DOHH2 (cell line): ENCODE data around the gene RAD54L.

ENCODE experiments used
- H3F3A ChIP-seq: fragments of 200-600 bp; sonication (generic), shearing (Covaris generic); 2 replicates; pipeline ENCODE4 v1.6.0; 2016; ENCODE audit warnings: antibody characterized with exemption, mild to moderate bottlenecking; ENCODE audit not compliant: control insufficient read depth, insufficient read depth
- H3K27ac ChIP-seq: fragments of 200-600 bp; sonication (generic); 2 replicates; pipeline ENCODE4 v1.5.1; 2014; ENCODE audit warnings: low read depth, mild to moderate bottlenecking, low read length, moderate library complexity
- H3K27me3 ChIP-seq: fragments of 200-600 bp; sonication (generic); 2 replicates; pipeline ENCODE4 v1.6.1; 2014; ENCODE audit warnings: mild to moderate bottlenecking, low read length, mixed read lengths; ENCODE audit not compliant: control insufficient read depth
- H3K36me3 ChIP-seq: fragments of 200-600 bp; sonication (generic); 2 replicates; pipeline ENCODE4 v1.6.1; 2014; ENCODE audit warnings: mild to moderate bottlenecking, low read length, moderate library complexity, mixed read lengths; ENCODE audit not compliant: control insufficient read depth
- H3K4me1 ChIP-seq: fragments of 200-600 bp; sonication (generic); 2 replicates; pipeline ENCODE4 v1.6.1; 2014; ENCODE audit warnings: mild to moderate bottlenecking, low read length, mixed read lengths; ENCODE audit not compliant: control insufficient read depth
- H3K4me2 ChIP-seq: fragments of 200-600 bp; sonication (generic); 2 replicates; pipeline ENCODE4 v1.6.0; 2014; ENCODE audit warnings: mild to moderate bottlenecking, low read length, moderate library complexity
- H3K4me3 ChIP-seq: fragments of 200-600 bp; sonication (generic); 2 replicates; pipeline ENCODE4 v1.5.1; 2014; ENCODE audit warnings: mild to moderate bottlenecking, low read length, mixed read lengths
- H3K79me2 ChIP-seq: fragments of 200-600 bp; sonication (generic); 2 replicates; pipeline ENCODE4 v1.6.1; 2014; ENCODE audit warnings: mild to moderate bottlenecking, low read length, mixed read lengths; ENCODE audit not compliant: control insufficient read depth
- H3K9me2 ChIP-seq: fragments of 200-600 bp; sonication (generic); replicated peaks from 2 replicates; pipeline ENCODE4 v1.6.1; 2014; ENCODE audit warnings: mild to moderate bottlenecking, low read length, mixed read lengths; ENCODE audit not compliant: control insufficient read depth
- H3K9me3 ChIP-seq: fragments of 200-600 bp; sonication (generic); 2 replicates; pipeline ENCODE4 v1.6.1; 2014; ENCODE audit warnings: antibody characterized with exemption, low read length, mixed read lengths; ENCODE audit not compliant: control insufficient read depth, insufficient read depth
- H4K20me1 ChIP-seq: fragments of 200-600 bp; sonication (generic); 2 replicates; pipeline ENCODE4 v1.6.0; 2014; ENCODE audit warnings: low read depth, mild to moderate bottlenecking, antibody characterized with exemption, low read length, moderate library complexity; ENCODE audit not compliant: control insufficient read depth, insufficient read depth
- EZH2phosphoT487 ChIP-seq: fragments of 200-600 bp; sonication (generic); IDR thresholded peaks from 2 replicates; pipeline ENCODE4 v1.6.1; 2017; ENCODE audit warnings: borderline replicate concordance, mild to moderate bottlenecking, antibody characterized with exemption, low read length, moderate library complexity, mixed read lengths
- TF ChIP-seq, protein P1 (sequence below): fragments of 200-600 bp; sonication (generic); IDR thresholded peaks from one replicate; pipeline ENCODE4 v1.5.1; 2014; ENCODE audit warnings: antibody characterized with exemption, mild to moderate bottlenecking, low read depth, low read length; ENCODE audit not compliant: poor library complexity, severe bottlenecking

The RAD54L gene

DNA sequence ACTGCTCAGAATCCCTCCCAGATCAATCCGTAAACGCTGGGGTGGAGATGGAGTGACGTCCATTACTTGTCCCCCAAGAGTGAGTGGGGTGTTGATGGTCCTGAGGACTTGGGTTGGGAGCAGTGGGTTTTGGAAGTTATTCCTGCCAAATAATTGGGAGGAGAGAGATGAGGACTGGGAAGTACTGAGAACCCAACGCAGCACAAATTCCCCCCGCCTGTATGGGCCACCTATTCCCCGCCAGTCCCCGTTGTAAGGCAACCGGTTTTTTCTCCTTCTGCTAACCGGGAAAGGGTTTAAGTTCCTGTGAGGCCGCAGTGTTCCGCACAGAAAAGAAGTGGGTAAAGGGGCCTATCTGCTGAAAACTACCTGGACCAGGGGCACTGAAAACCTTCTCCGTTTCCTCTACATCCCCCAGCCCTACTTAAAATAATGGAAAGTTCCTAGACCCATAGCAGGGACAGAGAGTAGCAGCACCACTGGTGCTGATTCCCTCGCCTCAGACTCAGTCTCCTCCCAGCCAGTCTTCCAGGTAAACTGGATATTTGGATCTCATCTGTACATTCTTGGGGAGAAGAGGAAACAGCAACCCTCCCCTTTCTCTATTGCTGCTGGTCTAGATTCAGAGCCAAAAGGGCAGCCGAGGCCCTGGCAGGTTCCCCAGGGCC lies 43.7 kb upstream of the RAD54L start:
- Histone ChIP-seq H3K4me3 (no peak overlapping the region), H3K27me3 (peaks cover 13% of the 10 kb centered on the region)

DNA sequence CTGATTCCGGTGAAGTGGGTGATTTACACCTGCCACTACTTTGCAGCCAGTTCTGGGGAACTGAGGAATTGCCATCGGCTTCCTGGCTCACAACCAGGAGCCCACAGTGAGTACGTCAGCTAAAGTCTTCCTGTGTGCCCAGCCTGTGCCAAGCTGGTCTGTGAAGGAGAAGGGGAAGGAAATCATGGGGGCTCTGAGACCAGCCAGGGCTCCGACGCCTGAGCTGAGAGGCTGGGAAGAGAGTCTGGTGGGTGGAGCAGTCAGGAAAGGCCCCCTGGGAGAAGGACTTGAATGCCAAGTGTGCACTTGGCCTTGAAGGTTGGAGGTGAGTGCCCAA lies 43.2 kb upstream of the RAD54L start:
- H3K9me3 ChIP-seq, result no peaks in the 10 kb centered on the region
- TF ChIP-seq, protein P1, sequence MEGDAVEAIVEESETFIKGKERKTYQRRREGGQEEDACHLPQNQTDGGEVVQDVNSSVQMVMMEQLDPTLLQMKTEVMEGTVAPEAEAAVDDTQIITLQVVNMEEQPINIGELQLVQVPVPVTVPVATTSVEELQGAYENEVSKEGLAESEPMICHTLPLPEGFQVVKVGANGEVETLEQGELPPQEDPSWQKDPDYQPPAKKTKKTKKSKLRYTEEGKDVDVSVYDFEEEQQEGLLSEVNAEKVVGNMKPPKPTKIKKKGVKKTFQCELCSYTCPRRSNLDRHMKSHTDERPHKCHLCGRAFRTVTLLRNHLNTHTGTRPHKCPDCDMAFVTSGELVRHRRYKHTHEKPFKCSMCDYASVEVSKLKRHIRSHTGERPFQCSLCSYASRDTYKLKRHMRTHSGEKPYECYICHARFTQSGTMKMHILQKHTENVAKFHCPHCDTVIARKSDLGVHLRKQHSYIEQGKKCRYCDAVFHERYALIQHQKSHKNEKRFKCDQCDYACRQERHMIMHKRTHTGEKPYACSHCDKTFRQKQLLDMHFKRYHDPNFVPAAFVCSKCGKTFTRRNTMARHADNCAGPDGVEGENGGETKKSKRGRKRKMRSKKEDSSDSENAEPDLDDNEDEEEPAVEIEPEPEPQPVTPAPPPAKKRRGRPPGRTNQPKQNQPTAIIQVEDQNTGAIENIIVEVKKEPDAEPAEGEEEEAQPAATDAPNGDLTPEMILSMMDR, result no peak
- TF ChIP-seq EZH2phosphoT487, result no peak
- H3K4me2 ChIP-seq, result no peak overlapping the region
- peaks cover 13% of the 10 kb centered on the region for H3K27me3 ChIP-seq
- H3K4me1 ChIP-seq, result peaks cover 18% of the 10 kb centered on the region
- H3F3A ChIP-seq, result peaks cover 2% of the 10 kb centered on the region; the same call in 1 of the 2 replicates
- H3K36me3 ChIP-seq, result no peaks in the 10 kb centered on the region
- H4K20me1 ChIP-seq, result no peaks in the 10 kb centered on the region
- no peak overlapping the region for H3K4me3 ChIP-seq
- H3K27ac ChIP-seq, result no peak overlapping the region
- H3K9me2 ChIP-seq, result no peaks in the 10 kb centered on the region
- H3K79me2 ChIP-seq, result no peaks in the 10 kb centered on the region

More for the DNA sequence above, 43.7 kb upstream of the RAD54L start:
- H3F3A ChIP-seq, result peaks cover 2% of the 10 kb centered on the region; the same call in 1 of the 2 replicates
- H3K4me1 ChIP-seq, result peaks cover 23% of the 10 kb centered on the region
- peak overlapping the region; percentile 71 for H3K4me2 ChIP-seq
- H3K36me3 ChIP-seq, result no peaks in the 10 kb centered on the region
- TF ChIP-seq, protein P1, result no peak
- no peak for TF ChIP-seq EZH2phosphoT487
- no peaks in the 10 kb centered on the region for H4K20me1 ChIP-seq
- H3K79me2 ChIP-seq, result no peaks in the 10 kb centered on the region
- H3K9me3 ChIP-seq, result no peaks in the 10 kb centered on the region
- H3K27ac ChIP-seq, result no peak overlapping the region
- no peaks in the 10 kb centered on the region for H3K9me2 ChIP-seq

DNA sequence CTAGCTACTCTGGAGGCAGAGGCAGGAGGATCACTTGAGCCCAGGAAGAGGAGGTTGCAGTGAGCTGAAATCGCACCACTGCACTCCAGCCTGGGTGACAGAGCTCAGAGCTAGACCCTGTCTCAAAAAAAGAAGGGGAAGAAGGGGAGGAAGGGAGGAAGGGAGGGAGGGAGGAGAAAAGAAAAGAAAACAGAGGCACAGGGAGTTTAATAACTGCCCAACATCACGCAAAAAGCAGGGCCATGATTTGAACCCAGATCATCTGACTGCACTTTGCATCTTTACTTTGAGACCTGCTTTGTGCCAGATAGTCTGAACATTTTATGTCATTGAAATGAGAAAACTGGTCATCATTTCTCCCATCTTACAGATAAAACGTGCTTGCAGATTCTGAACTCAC lies 42.4 kb upstream of the RAD54L start:
- TF ChIP-seq, protein P1, result no peak
- no peak for TF ChIP-seq EZH2phosphoT487
- Histone ChIP-seq H3K4me1 (peaks cover 14% of the 10 kb centered on the region), H3K4me3 (no peak overlapping the region), H3K4me2 (no peak overlapping the region), H3K9me2 (no peaks in the 10 kb centered on the region), H3F3A (no peaks in the 10 kb centered on the region), H4K20me1 (no peaks in the 10 kb centered on the region), H3K27ac (no peak overlapping the region), H3K9me3 (no peaks in the 10 kb centered on the region), H3K27me3 (peaks cover 13% of the 10 kb centered on the region), H3K79me2 (no peaks in the 10 kb centered on the region), H3K36me3 (no peaks in the 10 kb centered on the region)
